CD4-positive, alpha-beta T cell treated with Interleukin-2 at 100 ng/mL for 4 hours (primary cell): ENCODE measurements around the gene TOMM20.
"Not testable (repeated sequence)": the region's sequence is repeated elsewhere in the genome, so short reads cannot be mapped to it uniquely, and the experiment has no call there.

ENCODE experiments used
- DNase-seq: peaks from one replicate; pipeline ENCODE4 v3.0.0-alpha.2; 2020; ENCODE audit warnings: low spot score

TOMM20 gene

DNA sequence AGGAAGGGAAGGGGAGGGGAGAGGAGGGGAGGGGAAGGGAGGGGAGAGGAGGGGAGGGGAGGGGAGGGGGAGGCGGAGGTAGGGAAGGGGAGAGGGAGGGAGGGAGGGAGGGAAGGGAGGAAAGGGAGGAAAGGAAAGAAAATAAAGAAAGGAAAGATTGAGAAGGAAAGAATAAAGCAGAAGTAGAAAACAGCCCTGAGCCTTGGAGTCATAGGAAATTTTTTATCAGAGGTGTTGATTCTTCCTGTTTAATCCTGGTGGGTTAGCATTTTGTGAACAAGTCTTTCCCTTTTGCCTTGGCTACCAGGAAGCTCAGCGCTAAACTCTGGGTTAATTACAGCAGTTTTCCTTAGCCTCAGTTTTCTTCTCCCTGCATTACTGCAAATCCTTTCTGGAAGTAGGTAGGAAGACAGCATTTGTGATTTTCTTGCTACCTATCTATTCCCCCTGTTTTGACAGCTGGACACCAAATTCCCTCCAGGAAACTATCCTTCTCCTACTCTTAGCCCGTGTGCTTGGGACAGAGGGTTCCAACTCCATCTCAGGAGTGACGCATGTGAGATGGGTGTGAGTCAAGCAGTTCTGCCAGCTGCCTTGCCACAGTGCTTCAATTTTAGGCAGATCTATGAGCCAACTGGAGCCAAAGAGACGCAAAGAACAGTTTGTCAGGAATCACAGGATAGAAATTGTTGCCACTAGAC is 26.9 kb downstream of the TOMM20 start:
- no peak for DNase-seq

DNA sequence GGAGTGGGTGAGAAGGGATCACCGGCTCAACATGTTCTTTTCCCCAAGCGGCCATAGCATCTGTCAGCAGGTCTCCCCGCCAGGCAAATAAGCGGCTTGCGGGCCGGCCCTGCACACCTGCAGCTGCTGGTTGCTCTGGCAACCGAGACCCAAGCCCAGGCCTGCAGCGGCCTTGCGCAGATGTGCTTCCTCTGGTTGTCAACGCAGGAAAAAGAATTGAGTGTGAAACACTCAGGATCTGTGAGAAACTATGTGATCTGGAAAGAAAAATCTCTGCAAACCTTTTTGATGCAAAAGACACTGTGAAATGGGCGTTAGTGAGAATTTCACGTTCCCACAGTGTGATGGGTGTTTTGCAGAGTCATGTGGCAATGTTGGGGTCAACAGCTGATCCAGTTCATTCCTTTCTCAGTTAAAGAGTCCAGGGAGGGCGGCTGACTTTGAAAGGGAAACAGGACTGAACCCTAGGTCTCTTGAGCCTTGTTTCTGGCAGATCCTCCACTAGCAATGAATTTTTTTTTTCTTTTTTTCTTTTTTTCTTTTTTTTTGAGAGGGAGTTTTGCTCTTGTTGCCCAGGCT is 28.4 kb downstream of the TOMM20 start:
- DNase-seq, result no peak

DNA sequence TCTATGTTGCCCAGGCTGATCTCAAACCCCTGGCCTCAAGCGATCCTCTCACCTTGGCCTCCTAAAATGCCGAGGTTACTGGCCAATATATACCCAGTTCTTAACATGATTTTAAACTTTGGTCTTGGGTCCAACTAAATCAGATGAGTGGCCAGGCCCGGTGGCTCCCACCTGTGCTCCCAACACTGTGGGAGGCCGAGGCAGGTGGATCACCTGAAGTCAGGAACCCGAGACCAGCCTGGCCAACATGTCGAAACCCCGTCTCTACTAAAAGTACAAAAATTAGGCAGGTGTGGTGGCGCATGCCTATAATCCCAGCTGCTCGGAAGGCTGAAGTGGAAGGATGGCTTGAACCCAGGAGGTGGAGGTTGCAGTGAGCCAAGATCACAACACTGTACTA is 29.6 kb downstream of the TOMM20 start:
- DNase-seq, result no peak

DNA sequence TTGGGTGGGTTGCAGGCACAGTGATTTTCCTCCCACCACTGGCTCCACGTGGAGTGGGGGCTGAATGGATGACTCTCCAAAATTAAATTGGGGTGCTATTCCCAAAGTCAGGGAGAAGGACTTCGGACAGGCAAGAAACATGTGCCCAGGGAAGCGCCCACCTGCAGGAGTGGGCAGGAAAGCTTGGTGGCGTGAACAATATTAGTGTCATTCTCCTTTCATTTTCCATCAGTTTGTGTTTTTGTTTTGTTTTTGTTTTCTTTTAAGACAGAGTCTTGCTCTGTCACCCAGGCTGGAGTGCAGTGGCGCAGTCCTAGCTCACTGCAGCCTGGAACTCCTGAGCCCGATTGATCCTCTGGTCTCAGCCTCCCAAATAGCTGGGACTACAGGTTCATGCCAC is 30.1 kb downstream of the TOMM20 start:
- no peak for DNase-seq

DNA sequence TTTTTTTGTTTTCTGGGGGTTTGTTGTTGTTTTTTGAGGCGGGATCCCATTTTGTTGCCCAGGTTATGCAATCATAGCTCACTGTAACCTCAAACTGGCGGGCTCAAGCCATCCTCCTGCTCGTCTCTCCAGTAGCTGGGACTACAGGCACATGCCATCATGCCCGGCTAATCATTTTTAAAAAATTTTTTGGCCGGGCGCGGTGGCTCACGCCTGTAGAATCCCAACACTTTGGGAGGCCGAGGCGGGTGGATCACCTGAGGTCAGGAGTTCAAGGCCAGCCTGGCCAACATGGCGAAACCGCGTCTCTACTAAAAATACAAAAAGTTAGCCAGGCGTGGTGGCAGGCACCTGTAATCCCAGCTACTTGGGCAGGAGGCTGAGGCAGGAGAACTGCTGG is 31.1 kb downstream of the TOMM20 start:
- DNase-seq, result not testable (repeated sequence)

DNA sequence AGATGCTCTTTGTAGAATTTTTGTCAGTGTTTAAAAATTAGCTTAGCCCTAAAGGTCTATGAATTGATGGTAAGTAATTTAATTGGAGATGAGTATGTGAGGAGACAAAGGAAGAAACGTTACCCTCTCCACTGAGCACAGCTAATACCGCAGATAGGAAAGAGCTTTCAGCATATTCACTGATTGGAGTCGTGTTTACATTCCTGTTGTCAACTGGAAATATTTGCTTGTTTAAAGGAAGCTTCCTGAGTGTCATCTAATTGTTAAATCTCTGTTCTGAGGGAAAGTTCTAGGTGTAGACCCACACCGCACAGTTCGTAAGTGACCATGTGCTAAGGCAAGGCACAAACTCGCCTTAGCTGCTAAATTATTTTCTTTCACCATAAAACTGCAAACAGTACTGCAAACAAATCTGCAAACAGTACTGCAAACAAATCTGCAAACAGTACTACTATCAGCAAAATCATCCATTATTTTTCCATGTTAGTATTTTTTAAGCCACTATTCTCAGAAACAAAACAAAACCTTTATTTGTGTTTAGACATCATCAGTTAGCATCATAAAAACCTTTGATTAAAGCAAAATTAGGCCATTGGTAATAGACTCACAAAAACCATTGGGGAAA is 32.6 kb downstream of the TOMM20 start:
- DNase-seq, result no peak

DNA sequence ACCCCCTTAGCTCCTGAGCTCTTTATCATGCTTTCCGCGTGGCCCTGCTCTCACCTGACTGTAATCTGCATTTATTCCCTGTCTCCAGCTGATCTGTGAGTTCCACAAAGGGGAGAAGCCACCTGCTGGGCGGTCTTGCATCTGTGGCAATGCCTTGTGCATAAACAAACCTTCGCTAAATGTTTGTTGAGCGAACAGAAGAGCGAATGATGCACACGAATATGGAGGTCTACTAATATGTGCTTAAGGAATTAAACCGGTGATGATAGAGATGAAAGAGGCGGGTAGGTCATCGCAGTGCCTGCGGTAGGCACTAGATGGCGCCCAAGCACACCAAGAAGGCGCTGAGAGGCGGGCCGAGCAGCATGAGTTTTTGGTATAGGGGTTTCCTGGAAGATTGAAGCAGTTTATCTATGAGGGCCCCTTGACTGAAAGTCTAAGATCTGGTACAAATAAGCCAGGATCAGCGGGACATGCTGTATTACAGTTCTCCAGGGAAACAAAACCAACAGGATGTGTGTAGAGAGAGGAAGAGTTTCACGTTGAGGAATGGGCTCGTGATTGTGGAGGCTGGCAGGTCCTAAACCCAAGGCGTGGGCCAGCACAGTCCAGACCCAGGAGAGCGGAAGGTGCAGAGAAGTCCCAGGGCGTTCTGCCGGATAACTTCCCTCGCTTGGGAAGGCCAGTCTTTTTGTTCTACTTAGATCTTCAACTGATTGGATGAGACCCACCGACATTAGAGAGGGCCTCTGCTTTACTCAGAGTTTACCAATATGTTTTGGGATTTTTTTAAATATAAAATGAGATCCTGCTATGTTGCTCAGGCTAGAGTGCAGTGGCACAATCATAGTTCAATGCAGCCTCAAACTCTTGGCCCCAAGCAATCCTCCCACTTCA is 34.7 kb downstream of the TOMM20 start:
- peak; percentile 87 for DNase-seq

DNA sequence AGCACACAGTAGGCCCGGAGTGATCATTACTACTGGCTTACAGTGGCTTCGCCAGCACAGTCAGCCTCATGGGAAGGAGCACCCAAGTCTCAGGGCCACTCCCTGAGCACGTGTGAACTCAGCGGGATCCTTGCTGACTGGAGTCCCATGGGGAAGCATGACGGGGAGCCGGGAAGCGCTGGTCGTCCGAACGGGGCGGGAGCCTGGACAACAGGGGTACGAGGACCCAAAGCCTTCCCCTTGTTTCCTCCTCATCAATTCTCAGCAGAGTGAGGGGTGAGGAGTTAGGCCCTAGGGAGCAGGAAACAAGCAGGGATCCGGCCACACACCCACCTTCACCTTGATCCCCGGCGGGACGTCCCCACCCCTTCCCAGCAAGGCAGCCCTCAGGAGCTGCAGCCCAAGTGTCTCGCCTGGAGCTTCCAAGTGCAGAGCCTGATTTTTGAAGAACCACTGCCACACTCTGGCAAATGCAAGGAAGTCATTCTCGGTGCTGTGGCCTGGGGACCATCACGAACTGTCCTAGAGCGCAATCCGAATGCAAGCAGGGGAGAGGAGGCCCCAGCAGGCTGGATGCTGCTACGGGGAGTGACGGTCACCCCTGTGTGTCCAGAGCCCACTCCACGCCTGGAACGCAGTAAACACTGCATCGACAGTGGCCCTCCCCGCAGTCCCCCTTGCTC is 35.5 kb downstream of the TOMM20 start:
- DNase-seq, result no peak

DNA sequence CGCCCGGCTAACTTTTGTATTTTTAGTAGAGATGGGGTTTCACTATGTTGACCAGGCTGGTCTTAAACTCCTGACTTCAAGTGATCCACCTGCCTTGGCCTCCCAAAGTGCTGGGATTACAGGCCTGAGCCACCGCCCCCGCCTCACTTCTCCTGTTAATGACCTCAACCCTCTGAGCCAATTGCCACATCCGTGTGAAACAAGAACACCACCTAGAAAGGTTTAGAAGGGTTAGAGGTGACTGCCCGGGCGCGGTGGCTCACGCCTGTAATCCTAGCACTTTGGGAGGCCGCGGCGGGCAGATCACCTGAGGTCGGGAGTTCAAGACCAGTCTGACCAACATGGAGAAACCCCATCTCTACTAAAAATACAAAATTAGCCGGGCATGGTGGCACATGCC is 36.2 kb downstream of the TOMM20 start:
- not testable (repeated sequence) for DNase-seq

DNA sequence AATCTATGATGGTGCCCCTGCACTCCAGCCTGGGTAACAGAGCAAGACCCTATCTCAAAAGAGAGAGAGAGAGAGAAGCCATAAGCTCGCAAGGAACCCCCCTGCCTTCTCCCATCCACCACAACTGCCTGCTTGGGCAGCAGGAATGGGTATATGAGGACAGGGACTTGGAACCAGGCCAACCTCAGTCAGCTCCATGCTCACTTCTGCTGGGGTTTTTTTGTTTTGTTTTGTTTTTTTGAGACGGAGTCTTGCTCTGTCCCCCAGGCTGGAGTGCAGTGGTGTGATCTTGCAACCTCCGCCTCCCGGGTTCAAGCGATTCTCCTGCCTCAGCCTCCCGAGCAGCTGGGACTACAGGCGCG is 36.6 kb downstream of the TOMM20 start:
- DNase-seq, result not testable (repeated sequence)

DNA sequence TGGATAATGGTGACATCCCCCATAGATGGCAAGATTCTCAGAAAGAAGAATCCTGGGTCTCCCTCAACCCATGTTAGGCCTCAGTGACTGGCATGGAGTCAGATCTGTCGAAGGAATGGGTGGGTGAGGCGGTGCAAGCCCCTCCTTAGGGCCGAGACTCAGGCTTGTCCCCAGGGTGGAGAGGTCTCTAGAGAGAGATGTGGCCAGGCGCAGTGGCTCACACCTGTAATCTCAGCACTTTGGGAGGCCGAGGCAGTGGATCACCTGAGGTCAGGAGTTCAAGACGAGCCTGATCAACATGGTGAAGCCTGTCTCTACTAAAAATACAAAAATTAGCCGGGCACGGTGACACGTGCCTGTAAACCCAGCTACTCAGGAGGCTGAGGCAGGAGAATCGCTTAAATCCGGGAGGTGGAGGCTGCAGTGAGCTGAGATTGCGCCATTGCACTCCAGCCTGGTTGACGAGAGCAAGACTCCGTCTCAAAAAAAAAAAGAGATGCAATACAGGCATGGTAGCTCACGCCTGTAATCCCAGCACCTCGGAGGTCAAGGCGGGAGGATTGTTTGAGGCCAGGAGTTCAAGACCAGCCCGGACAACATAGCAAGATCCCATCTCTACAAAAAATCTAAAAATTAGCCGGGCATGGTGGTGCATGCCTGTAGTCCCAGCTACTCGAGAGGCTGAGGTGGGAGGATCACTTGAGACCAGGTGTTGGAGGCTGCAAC is 37.2 kb downstream of the TOMM20 start:
- DNase-seq, result not testable (repeated sequence)

DNA sequence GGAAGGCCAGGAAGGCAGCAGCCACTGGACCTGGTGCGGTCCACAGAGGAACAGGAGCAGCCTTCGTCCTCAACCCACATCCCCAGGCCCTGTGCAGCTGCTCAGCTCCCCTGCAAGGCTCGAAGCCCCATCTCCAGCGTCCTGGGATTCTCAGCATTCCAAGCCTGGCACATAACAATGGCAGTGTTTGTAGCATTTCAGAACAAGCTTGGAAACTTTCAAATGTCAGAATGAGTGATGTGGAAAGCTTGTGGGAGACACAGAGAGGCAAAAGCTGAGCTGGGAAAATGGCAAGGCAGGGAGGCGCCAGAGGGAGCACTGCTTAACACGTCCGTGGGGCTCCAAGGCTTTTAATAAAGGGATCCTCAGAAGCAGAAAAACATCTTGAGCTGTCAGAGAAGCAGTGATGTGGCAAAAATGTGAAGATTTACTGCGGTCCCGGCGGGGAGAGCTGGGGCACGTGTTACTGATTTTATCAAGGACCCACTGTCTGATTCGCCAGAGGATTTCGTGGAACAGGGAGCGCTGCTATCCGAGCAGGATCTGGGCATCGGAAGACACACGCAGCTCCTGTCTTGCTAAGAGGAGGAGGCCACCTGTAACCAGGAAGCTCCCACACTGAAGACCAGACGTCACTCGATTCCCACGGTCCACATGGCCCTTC is 38.1 kb downstream of the TOMM20 start:
- no peak for DNase-seq

DNA sequence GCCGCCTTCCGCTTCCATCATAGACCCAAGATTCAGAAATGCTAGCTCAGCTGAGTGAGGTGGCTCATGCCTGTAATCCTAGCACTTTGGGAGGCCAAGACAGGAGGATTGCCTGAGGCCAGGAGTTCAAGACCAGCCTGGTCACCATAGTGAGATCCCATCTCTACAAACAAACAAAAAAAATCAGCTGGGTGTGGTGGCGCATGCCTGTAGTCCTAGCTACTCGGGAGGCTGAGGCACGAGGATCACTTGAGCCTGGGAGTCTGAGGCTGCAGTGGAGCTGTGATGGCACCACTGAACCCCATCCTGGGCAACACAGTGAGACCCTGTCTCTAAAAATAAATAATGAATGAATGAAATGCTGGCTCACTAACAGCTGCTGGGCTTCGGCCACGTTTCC is 39.7 kb downstream of the TOMM20 start:
- DNase-seq, result no peak

DNA sequence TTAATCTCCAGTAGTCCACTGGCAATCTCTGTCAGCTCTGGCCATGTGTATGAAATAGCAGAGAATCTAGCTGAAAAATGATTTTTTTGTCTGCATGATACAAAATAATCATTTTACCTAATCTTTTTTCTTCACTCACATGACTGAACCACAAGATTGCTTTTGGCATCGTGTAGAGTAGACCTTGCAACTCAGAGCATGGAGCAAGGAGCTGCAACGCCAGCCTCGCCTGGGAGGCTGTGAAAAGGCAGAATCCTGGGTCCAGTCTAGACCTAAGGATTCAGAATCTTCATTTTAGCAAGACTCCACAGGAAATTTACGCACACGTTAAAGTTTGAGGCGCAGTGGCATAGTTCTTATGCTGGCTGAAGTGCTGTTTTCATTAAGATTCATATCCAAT is 40.2 kb downstream of the TOMM20 start:
- no peak for DNase-seq

DNA sequence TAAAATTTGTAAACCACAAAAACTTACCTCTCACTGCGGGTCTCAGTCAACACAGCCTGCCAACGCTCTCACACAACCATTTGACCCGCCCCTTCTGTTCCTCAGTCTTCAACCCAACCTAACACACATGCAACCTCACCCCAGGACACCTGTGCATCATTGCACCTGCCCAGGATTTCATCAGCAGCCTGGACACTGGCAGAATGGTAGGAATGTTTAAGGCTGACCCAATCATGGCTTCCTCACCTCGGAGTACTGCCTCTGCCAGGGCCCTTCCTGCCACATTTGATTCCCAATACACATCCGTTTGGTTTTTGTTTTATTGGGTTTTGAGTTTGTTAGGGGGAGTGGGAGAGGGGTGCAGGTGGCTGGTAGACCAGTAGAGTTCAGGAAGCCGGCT is 40.7 kb downstream of the TOMM20 start:
- DNase-seq, result no peak

DNA sequence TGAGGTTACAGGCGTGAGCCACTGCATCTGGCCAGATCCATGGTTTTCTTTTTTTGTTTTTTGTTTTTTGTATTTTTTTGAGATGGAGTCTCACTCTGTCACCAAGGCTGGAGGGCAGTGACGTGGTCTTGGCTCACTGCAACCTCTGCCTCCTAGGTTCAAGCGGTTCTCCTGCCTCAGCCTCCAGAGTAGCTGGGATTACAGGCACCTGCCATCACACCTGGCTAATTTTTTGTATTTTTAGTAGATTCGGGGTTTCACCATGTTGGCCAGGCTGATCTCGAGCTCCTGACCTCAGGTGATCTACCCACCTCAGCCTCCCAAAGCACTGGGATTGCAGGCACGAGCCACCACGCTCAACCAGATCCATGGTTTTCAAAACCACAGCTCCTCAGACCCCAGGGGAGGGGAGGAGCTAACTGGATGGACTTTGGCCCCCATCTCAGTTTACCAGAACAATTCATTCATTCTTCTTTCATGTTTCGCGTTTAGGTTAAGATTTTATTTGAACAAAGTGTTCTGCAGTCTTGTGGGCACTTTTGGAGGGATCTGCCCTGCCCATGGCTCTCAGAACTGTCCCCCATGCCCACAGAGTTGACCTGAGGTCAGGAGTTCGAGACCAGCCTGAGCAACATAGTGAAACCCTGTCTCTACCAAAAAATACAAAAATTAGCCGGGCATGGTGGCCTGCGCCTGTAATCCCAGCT is 43.1 kb downstream of the TOMM20 start:
- not testable (repeated sequence) for DNase-seq

DNA sequence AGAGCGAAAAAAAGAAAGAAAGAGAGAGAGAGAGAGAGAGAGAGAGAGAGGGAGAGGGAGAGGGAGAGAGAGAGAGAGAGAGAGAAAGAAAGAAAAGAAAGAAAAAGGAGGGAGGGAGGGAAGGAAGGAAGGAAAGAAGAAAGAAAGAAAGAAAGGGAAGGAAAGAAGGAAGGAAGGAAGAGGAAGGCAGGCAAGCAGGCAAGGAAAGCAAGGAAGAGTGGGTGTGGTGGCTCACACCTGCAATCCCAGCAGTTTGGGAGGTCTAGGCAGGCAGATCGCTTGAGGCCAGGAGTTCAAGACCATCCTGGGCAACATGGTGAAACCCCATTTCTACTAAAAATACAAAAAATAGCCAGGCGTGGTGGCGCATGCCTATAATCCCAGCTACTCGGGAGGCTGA is 47.8 kb downstream of the TOMM20 start:
- not testable (repeated sequence) for DNase-seq

DNA sequence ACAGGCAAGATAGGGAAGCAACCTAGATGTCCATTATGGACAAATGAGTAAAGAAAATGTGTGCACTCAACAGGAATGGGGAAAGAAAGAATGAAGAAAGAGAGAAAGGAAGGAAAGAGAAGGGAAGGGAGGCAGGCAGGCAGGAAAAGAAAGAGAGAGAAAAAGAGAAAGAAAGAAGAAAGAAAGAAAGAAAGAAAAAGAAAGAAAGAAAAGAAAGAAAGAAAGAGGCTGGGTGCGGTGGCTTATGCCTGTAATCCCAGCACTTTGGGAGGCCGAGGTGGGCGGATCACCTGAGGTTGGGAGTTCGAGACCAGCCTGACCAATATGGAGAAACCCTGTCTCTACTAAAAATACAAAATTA is 48.4 kb downstream of the TOMM20 start:
- not testable (repeated sequence) for DNase-seq

DNA sequence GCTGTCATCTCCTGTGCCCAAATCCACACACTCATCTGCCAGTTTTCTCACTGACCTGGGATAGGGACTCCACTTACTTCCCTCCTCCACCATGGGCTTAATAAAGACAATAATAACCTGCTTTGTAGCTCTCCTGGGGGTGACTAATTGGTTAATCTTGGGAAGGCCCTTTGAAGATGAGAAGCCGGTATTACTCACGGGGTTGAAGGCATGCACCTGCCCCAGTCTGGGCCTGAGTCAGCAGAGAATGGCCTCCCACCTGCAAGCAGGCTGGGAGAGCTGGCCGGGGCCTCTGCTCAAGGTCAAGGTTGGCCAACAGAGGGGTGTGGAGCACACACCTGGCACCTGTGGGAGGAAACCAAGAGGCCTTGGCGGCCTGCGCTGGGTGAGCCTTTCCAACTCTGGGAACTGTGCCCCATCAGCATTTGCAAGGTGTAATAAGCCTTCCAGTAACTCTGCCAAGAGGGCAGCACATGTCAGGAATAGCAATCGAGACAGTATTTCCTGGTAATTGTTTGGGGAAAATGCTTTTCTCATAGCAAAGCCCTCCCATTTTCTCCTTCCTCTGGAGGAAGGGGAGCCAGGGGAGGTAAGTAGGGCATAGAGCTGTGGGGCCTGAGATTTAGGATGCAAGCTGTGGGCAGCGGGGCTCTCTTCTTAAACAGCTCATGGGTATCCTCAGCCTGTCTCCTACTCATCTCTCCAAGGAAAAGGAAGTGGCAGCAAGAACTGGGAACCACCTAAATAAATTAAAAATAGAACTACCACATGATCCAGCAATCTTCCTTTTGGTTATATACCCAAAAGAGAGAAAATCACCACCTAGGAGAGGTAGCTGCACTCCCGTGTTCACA is 49.0 kb downstream of the TOMM20 start:
- no peak for DNase-seq
